ENCODE results near the gene ACADM.
"Not testable (repeated sequence)": the region's sequence is repeated elsewhere in the genome, so short reads cannot be mapped to it uniquely, and the experiment has no call there.

Gene ACADM

GRCh38 chr1:75724472-75725022 lies at the start of gene ACADM:
Gene ACADM, plus strand, starts transcription at chr1:75724709. Its CDS starts 79 bp downstream, at chr1:75724788.
- peak; percentile 78 for DNase-seq (ENCODE audit: low read depth)
- TF ChIP-seq CTCF (conservative IDR thresholded peaks at IDR 0.05; ENCODE audit: low read length), result no peak
- peak within 1 kb of the TSS; percentile 83 for H3K4me3 ChIP-seq (ENCODE audit: low read length)

GRCh38 chr1:75677443-75677842 lies 47.1 kb upstream of the ACADM start:
- no peak for TF ChIP-seq CTCF (conservative IDR thresholded peaks at IDR 0.05; ENCODE audit: low read length)
- DNase-seq (ENCODE audit: low read depth), result no peak
- H3K4me3 ChIP-seq (ENCODE audit: low read length), result no peak overlapping the region

- not testable (repeated sequence) for H3K4me3 ChIP-seq (ENCODE audit: low read length); DNase-seq (ENCODE audit: low read depth)
Measured at GRCh38 chr1:75677964-75678363, 46.5 kb upstream of the ACADM start.

- no peak for DNase-seq (ENCODE audit: low read depth)
- no peak for TF ChIP-seq CTCF (conservative IDR thresholded peaks at IDR 0.05; ENCODE audit: low read length)
- H3K4me3 ChIP-seq (ENCODE audit: low read length), result no peak overlapping the region
Measured at GRCh38 chr1:75690547-75690946, 34.0 kb upstream of the ACADM start.

- H3K4me3 ChIP-seq (ENCODE audit: low read length), result no peak overlapping the region
- DNase-seq (ENCODE audit: low read depth), result no peak
- no peak for TF ChIP-seq CTCF (conservative IDR thresholded peaks at IDR 0.05; ENCODE audit: low read length)
Measured at GRCh38 chr1:75693551-75693950, 31.0 kb upstream of the ACADM start.

- no peak overlapping the region for H3K4me3 ChIP-seq (ENCODE audit: low read length)
- TF ChIP-seq CTCF (conservative IDR thresholded peaks at IDR 0.05; ENCODE audit: low read length), result no peak
- no peak for DNase-seq (ENCODE audit: low read depth)
Measured at GRCh38 chr1:75696000-75696399, 28.5 kb upstream of the ACADM start.

- H3K4me3 ChIP-seq (ENCODE audit: low read length), result no peak overlapping the region
- TF ChIP-seq CTCF (conservative IDR thresholded peaks at IDR 0.05; ENCODE audit: low read length), result no peak
- no peak for DNase-seq (ENCODE audit: low read depth)
Measured at GRCh38 chr1:75707191-75707590, 17.3 kb upstream of the ACADM start.

- no peak for DNase-seq (ENCODE audit: low read depth)
- no peak for TF ChIP-seq CTCF (conservative IDR thresholded peaks at IDR 0.05; ENCODE audit: low read length)
- no peak overlapping the region for H3K4me3 ChIP-seq (ENCODE audit: low read length)
Measured at GRCh38 chr1:75708910-75709309, 15.6 kb upstream of the ACADM start.
